ENCODE data around the gene SLC30A7.

GRCh38 chr1:100847361-100848082, 48.4 kb upstream of the SLC30A7 start:
- TF ChIP-seq GATA3 (IDR thresholded peaks at IDR 0.05; ENCODE audit: low read depth, low read length) (no peak), GATA2 (IDR thresholded peaks at IDR 0.05; ENCODE audit: low read depth, low read length) (no peak)
